GM21576 (cell line): Measurements from ENCODE around the gene MCM3AP.

Experiments
- ATAC-seq: cut with Tn5 transposase; IDR thresholded peaks from one replicate; pipeline ENCODE4 v1.9.1; 2021; ENCODE audit warnings: mild to moderate bottlenecking, moderate library complexity; ENCODE audit not compliant: unreplicated experiment

MCM3AP gene

GRCh38 chr21:46274797-46275390 is 10.5 kb downstream of the MCM3AP start:
- no peak for ATAC-seq

GRCh38 chr21:46273341-46273740 is 12.1 kb downstream of the MCM3AP start:
- no peak for ATAC-seq

GRCh38 chr21:46269466-46269865 is 15.9 kb downstream of the MCM3AP start:
- ATAC-seq: no peak

- no peak for ATAC-seq
Observed at GRCh38 chr21:46268371-46268770, 17.0 kb downstream of the MCM3AP start.

GRCh38 chr21:46266946-46267345 is 18.5 kb downstream of the MCM3AP start:
- no peak for ATAC-seq

GRCh38 chr21:46265736-46266525 is 19.5 kb downstream of the MCM3AP start:
- ATAC-seq: no peak

GRCh38 chr21:46264690-46265144 is 20.7 kb downstream of the MCM3AP start:
- ATAC-seq: no peak

- no peak for ATAC-seq
Observed at GRCh38 chr21:46264046-46264689, 21.2 kb downstream of the MCM3AP start.

- ATAC-seq: no peak
Observed at GRCh38 chr21:46256501-46256994, 28.9 kb downstream of the MCM3AP start.

GRCh38 chr21:46255758-46256337 is 29.6 kb downstream of the MCM3AP start:
- ATAC-seq: no peak

- ATAC-seq: no peak
Observed at GRCh38 chr21:46255166-46255565, 30.2 kb downstream of the MCM3AP start.

- ATAC-seq: no peak
Observed at GRCh38 chr21:46254208-46254975, 31.0 kb downstream of the MCM3AP start.

GRCh38 chr21:46253610-46254124 is 31.7 kb downstream of the MCM3AP start:
- ATAC-seq: peak; percentile 47

- no peak for ATAC-seq
Observed at GRCh38 chr21:46252840-46253239, 32.6 kb downstream of the MCM3AP start.

- no peak for ATAC-seq
Observed at GRCh38 chr21:46250146-46250725, 35.2 kb downstream of the MCM3AP start.

- ATAC-seq: no peak
Observed at GRCh38 chr21:46248827-46249226, 36.6 kb downstream of the MCM3AP start.

- ATAC-seq: no peak
Observed at GRCh38 chr21:46248422-46248782, 37.0 kb downstream of the MCM3AP start.

GRCh38 chr21:46247699-46248421 is 37.6 kb downstream of the MCM3AP start:
- no peak for ATAC-seq

GRCh38 chr21:46246345-46246744 is 39.1 kb downstream of the MCM3AP start:
- ATAC-seq: no peak
